CD4-positive, CD25-positive, alpha-beta regulatory T cell (primary cell): ENCODE measurements around the gene TOLLIP. TPM values are rescaled to one million over a fixed set of nuclear protein-coding genes. Genes with fewer than 3 reads are reported as not detected.
"Not testable (repeated sequence)": the region's sequence is repeated elsewhere in the genome, so short reads cannot be mapped to it uniquely, and the experiment has no call there.

ENCODE experiments used
- ATAC-seq, 2 donors: fragments of 150-1000 bp; cut with Tn5 transposase; one replicate each; pipeline ENCODE4 v1.10.0; 2021; ENCODE audit warnings: low read depth in 2 of 2, moderate number of reproducible peaks in 2 of 2, moderate library complexity in 1 of 2
- DNase-seq, 3 donors: peaks; one replicate each; pipeline versions ENCODE4 v3.0.0 to v3.0.0-alpha.2; 2012 to 2022; ENCODE audit warnings: mixed read lengths in 1 of 3
- H3K27ac ChIP-seq: one replicate; pipeline ENCODE4 v1.7.0; 2013; ENCODE audit warnings: mild to moderate bottlenecking, low read length; ENCODE audit not compliant: insufficient read depth, poor library complexity, severe bottlenecking
- H3K27me3 ChIP-seq: one replicate; pipeline ENCODE4 v1.7.0; 2013; ENCODE audit warnings: low read length; ENCODE audit not compliant: control insufficient read depth, insufficient read depth
- H3K36me3 ChIP-seq: one replicate; pipeline ENCODE4 v1.7.0; 2013; ENCODE audit warnings: mild to moderate bottlenecking, low read length, moderate library complexity; ENCODE audit not compliant: control insufficient read depth, insufficient read depth
- H3K4me1 ChIP-seq: 2 replicates; pipeline ENCODE4 v1.7.0; 2013; ENCODE audit warnings: mild to moderate bottlenecking, low read length; ENCODE audit not compliant: insufficient read depth, control insufficient read depth, poor library complexity, severe bottlenecking
- H3K4me3 ChIP-seq: one replicate; pipeline ENCODE4 v1.7.0; 2013; ENCODE audit warnings: low read depth, mild to moderate bottlenecking, low read length, moderate library complexity
- H3K9me3 ChIP-seq, 2 experiments: 1 replicate in 1 of 2; 2 replicates in 1 of 2; pipeline ENCODE4 v1.7.0; 2013; ENCODE audit warnings: low read length in 2 of 2, mild to moderate bottlenecking in 1 of 2, moderate library complexity in 1 of 2; ENCODE audit not compliant: control insufficient read depth in 2 of 2
- H3K27ac Mint-ChIP-seq, 3 donors: one replicate each; pipeline ENCODE4 v1.8.0; 2020 to 2022; ENCODE audit warnings: mild to moderate bottlenecking in 3 of 3, mixed read lengths in 3 of 3, moderate library complexity in 2 of 3
- H3K27me3 Mint-ChIP-seq: one replicate; pipeline ENCODE4 v1.8.0; 2022; ENCODE audit warnings: mild to moderate bottlenecking, mixed read lengths
- H3K36me3 Mint-ChIP-seq: one replicate; pipeline ENCODE4 v1.8.0; 2020; ENCODE audit warnings: mixed read lengths
- H3K4me1 Mint-ChIP-seq, 4 donors: one replicate each; pipeline ENCODE4 v1.8.0; 2020 to 2022; ENCODE audit warnings: mixed read lengths in 4 of 4, mild to moderate bottlenecking in 1 of 4
- H3K4me3 Mint-ChIP-seq, 4 donors: one replicate each; pipeline ENCODE4 v1.8.0; 2020 to 2022; ENCODE audit warnings: mild to moderate bottlenecking in 4 of 4, mixed read lengths in 4 of 4, moderate library complexity in 3 of 4
- H3K9me3 Mint-ChIP-seq, 7 donors: one replicate each; pipeline ENCODE4 v1.8.0; 2020 to 2022; ENCODE audit warnings: mixed read lengths in 7 of 7, mild to moderate bottlenecking in 3 of 7, moderate library complexity in 2 of 7
- polyA plus RNA-seq, 4 donors: library from polyadenylated mRNA; unstranded; fragments of 300-500 nt; fragmentation: Illumina TruSeq; gene quantifications; one replicate each; pipeline ENCODE4 v1.2.3, GENCODE V29; 2021
- total RNA-seq: library from RNA; stranded (reverse); gene quantifications from one replicate; pipeline ENCODE4 v1.2.3, GENCODE V29; 2022

The TOLLIP gene
- total and polyA plus RNA-seq, 5 donors from 2014 or later, result 25.3 to 60.0 (median 30.8) TPM

- Mint-ChIP-seq H3K36me3 (no peaks in the 10 kb centered on the region), H3K9me3 (no peaks in the 10 kb centered on the region), H3K27ac (no peak overlapping the region), H3K4me1 (peaks cover 0 to 4% (median 2%) of the 10 kb centered on the region in 4 donors), H3K27me3 (peaks cover 14% of the 10 kb centered on the region), H3K4me3 (no peak overlapping the region)
- no peak overlapping the region for H3K27ac ChIP-seq
- ATAC-seq, result no peak
- no peaks in the 10 kb centered on the region for H3K27me3 ChIP-seq
- no peaks in the 10 kb centered on the region for H3K4me1 ChIP-seq
- DNase-seq, result no peak
- H3K36me3 ChIP-seq, result no peaks in the 10 kb centered on the region
- H3K4me3 ChIP-seq, result no peak overlapping the region
- no peaks in the 10 kb centered on the region for H3K9me3 ChIP-seq
These were observed 43.4 kb upstream of the TOLLIP start for GRCh38 chr11:1352696-1353382.

DNA sequence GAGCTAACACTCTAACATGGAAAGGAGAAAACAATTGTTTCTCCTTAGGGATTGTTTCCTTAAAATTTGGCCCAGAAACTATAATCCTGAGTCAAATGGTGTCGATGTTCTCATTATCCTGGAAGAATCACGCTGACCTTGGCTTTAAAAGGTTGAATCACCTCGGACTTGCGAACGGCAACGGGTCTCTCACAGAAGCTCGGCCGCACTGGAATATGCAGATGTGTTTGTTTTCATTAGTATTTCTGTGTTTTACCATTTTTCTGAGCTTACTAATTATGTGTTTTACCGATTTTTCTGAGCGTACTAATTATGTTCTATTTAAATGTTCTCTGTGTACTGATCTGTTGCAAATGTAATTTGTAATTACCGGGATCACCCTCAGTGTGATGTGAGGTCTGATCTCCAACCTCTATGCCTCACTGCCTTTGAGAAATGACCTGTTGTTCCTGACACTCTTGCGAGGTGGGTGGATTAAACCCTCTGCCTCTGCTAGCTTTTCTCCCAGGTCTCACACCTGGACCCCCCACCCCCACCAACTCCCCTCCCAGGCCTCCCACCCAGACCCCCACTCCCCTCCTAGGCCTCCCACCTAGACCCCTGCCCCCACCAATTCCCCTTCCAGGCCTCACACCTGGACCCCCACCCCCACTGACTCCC lies 42.0 kb upstream of the TOLLIP start:
- Mint-ChIP-seq H3K27ac (no peak overlapping the region), H3K36me3 (no peaks in the 10 kb centered on the region), H3K9me3 (no peaks in the 10 kb centered on the region), H3K4me3 (no peak overlapping the region), H3K27me3 (peaks cover 9% of the 10 kb centered on the region), H3K4me1 (peaks cover 0 to 4% (median 0%) of the 10 kb centered on the region in 4 donors)
- Histone ChIP-seq H3K27me3 (no peaks in the 10 kb centered on the region), H3K36me3 (no peaks in the 10 kb centered on the region), H3K27ac (no peak overlapping the region), H3K9me3 (no peaks in the 10 kb centered on the region), H3K4me1 (no peaks in the 10 kb centered on the region), H3K4me3 (no peak overlapping the region)
- no peak for DNase-seq
- ATAC-seq, result no peak

DNA sequence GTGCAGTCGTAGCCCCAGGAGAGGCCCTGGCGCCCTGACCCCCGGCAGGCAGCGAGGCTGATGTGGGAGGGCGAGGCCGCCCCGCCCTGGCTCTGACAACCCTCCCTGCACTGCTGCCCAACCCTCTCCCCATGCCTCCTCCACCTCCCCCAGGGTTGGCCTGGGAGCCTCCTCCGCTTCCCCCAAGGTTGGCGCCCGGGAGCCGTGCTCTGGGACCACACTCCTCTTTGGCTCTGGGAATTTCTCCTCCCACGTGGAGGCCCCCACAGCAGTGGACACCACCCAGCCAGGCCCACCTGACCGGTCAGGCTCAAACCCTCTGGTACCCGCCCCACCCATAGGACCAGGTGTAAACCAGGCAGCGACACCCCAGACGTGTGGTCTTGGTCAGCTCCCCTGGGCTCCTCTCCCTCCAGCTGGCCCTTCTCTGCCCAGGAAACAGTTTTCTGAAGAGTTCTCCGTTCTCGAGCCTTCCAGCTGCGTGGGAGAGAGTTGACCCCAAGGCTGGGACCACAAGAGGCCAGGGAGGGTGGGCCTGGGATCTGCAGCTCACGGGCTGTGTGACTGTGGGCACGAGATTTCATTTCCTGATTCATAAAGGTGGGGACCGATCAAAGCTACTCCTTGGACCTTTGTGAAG lies 40.8 kb upstream of the TOLLIP start:
- Histone ChIP-seq H3K4me1 (no peaks in the 10 kb centered on the region), H3K27me3 (no peaks in the 10 kb centered on the region), H3K36me3 (no peaks in the 10 kb centered on the region), H3K27ac (no peak overlapping the region), H3K4me3 (no peak overlapping the region), H3K9me3 (no peaks in the 10 kb centered on the region)
- peaks cover 0 to 2% (median 0%) of the 10 kb centered on the region in 4 donors for H3K4me1 Mint-ChIP-seq
- H3K9me3 Mint-ChIP-seq, result no peaks in the 10 kb centered on the region
- no peaks in the 10 kb centered on the region for H3K36me3 Mint-ChIP-seq
- peaks cover 4% of the 10 kb centered on the region for H3K27me3 Mint-ChIP-seq
- ATAC-seq, result no peak
- no peak for DNase-seq
- H3K27ac Mint-ChIP-seq, result no peak overlapping the region
- no peak overlapping the region for H3K4me3 Mint-ChIP-seq

DNA sequence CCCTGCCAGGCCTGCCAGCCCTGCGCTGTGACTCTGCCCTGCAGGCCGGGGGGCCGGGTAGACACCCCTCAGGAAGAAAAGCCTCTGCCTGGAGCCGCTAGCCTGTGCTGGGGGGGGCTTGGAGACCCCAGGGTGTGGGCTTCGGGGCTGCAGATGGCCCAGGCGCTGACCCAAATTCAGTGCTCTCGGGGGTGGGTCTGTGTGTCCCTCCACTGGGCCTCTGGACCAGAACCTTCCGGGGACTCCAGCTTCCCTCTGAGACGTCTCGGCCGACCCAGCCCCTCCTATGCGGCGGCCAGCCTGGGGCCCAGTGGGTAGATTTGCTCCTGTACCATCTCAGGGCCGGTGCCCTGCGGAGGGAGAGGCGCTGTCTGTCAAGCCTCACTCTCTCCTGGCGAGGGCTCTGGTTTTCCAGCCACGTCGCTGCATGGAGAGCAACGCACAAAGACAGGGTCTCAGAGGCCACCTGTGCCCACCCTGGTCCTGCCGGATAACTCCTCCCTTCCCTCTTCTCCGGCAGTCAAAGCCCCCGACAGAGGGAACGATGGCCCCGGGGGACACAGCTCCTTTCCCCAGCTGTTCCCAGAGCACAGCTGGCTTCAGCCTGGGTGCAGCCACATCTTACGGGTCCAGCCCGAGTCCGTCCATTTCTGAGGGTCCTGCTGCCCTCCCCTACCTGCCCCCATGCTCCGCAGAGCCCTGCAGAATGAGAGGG lies 40.1 kb upstream of the TOLLIP start:
- H3K4me1 ChIP-seq, result no peaks in the 10 kb centered on the region
- H3K4me3 ChIP-seq, result no peak overlapping the region
- H3K36me3 Mint-ChIP-seq, result no peaks in the 10 kb centered on the region
- no peaks in the 10 kb centered on the region for H3K27me3 ChIP-seq
- ATAC-seq, result no peak
- no peak overlapping the region for H3K4me3 Mint-ChIP-seq
- H3K36me3 ChIP-seq, result no peaks in the 10 kb centered on the region
- DNase-seq, result no peak
- H3K27ac ChIP-seq, result no peak overlapping the region
- H3K27me3 Mint-ChIP-seq, result peaks cover 4% of the 10 kb centered on the region
- peaks cover 0 to 2% (median 0%) of the 10 kb centered on the region in 4 donors for H3K4me1 Mint-ChIP-seq
- H3K9me3 Mint-ChIP-seq, result no peaks in the 10 kb centered on the region
- no peak overlapping the region for H3K27ac Mint-ChIP-seq
- no peaks in the 10 kb centered on the region for H3K9me3 ChIP-seq

DNA sequence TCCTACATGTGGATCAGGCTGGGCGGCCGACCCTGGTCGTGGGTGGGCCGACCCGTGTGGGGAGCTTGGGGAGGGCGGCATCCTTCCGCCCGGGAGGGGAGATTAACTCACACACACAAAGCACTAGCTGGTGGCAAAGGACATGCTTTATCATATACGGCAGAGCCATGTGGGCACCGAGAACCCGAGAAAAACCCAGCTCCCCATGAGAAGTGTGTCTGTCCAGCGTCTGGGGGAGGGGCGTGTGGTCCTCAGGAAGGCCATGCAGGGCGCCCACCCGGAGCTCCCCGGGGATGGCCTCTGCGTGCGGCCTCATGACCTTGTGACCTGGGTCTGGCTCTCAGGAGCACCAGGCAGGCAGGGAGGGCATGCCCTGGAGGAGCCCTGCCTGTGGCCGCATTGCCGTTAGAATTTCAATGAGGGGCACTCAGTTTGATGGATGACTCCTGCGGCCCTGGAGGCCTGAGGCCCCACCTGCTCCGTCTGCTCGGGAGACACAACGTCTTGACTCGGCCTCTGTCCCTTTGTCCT lies 39.4 kb upstream of the TOLLIP start:
- Histone ChIP-seq H3K27ac (no peak overlapping the region), H3K4me3 (no peak overlapping the region), H3K27me3 (no peaks in the 10 kb centered on the region), H3K36me3 (no peaks in the 10 kb centered on the region), H3K4me1 (no peaks in the 10 kb centered on the region), H3K9me3 (no peaks in the 10 kb centered on the region)
- Mint-ChIP-seq H3K9me3 (no peaks in the 10 kb centered on the region), H3K4me3 (no peak overlapping the region), H3K36me3 (no peaks in the 10 kb centered on the region), H3K4me1 (peaks cover 0 to 2% (median 0%) of the 10 kb centered on the region in 4 donors), H3K27ac (no peak overlapping the region), H3K27me3 (peaks cover 4% of the 10 kb centered on the region)
- no peak for DNase-seq
- ATAC-seq, result no peak

- Mint-ChIP-seq H3K27ac (no peak overlapping the region), H3K4me3 (peak overlapping the region in 1 of 4 donors; percentile 43), H3K9me3 (no peaks in the 10 kb centered on the region), H3K36me3 (no peaks in the 10 kb centered on the region), H3K27me3 (peaks cover 4% of the 10 kb centered on the region), H3K4me1 (peaks cover 0 to 2% (median 0%) of the 10 kb centered on the region in 4 donors)
- H3K27me3 ChIP-seq, result no peaks in the 10 kb centered on the region
- DNase-seq (no peak), ATAC-seq (no peak)
- H3K27ac ChIP-seq, result no peak overlapping the region
- H3K4me1 ChIP-seq, result no peaks in the 10 kb centered on the region
- no peak overlapping the region for H3K4me3 ChIP-seq
- no peaks in the 10 kb centered on the region for H3K36me3 ChIP-seq
- H3K9me3 ChIP-seq, result no peaks in the 10 kb centered on the region
These were observed 38.8 kb upstream of the TOLLIP start for GRCh38 chr11:1348146-1348795.

DNA sequence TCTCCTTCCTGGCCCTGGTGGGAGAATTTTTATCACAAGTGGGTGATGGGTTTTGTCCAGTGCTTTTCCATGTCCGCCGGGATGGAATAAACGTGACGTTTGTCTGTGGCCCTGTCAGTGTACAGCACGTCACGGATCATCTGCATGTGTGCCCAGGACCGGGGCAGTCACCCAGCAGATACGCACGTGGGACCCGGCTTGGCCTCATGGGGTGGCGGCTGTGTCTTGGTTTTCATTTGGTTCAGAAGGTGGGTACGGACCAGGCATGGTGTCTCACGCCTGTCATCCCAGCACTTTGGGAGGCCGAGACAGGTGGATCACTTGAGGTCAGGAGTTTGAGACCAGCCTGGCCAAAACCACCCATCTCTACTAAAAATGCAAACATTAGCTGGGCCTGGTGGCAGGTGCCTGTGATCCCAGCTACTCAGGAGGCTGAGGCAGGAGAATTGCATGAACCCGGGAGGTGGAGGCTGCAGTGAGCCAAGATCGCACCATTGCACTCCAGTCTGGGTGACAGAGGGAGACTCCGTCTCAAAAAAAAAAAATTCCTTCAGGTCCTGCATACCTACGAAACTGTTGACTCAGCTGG lies 38.1 kb upstream of the TOLLIP start:
- ATAC-seq, H3K4me3 Mint-ChIP-seq, H3K4me1 ChIP-seq, H3K4me3 ChIP-seq, H3K27me3 Mint-ChIP-seq, H3K36me3 Mint-ChIP-seq, H3K27ac Mint-ChIP-seq, H3K27me3 ChIP-seq, H3K9me3 Mint-ChIP-seq, DNase-seq, H3K27ac ChIP-seq, H3K4me1 Mint-ChIP-seq, H3K9me3 ChIP-seq, H3K36me3 ChIP-seq: not testable (repeated sequence)
